ENCODE measurements around the gene SPINK9.
"Not testable (repeated sequence)": the region's sequence is repeated elsewhere in the genome, so short reads cannot be mapped to it uniquely, and the experiment has no call there.

SPINK9 gene

DNA sequence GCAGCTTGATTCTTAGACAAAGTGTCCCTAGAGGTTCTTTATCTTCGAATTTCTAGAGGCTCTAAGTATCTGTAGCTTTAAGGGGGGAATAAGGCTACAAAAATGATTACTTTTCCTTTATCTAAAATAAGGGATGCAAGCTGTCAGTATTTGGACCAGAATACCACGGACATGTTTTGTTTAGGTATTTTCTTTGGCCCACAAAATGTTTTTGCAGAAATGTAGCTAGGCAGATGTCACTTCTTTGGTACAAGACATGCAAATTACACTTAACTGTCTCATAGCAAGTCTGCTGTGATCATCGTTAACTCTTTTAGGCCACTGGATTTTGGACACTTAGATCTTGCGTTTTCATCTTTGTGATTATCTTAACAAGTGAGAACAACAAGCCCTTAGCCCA is 20.6 kb upstream of the SPINK9 start:
- no peak overlapping the region for H3K4me3 ChIP-seq (ENCODE audit: low read depth, low read length)
- no peaks in the 10 kb centered on the region for H3K4me1 ChIP-seq
- H3K36me3 ChIP-seq (ENCODE audit: control insufficient read depth, insufficient read depth, low read length) = no peaks in the 10 kb centered on the region
- no peaks in the 10 kb centered on the region for H3K27me3 ChIP-seq (ENCODE audit: control insufficient read depth, insufficient read depth, low read length)
- no peak overlapping the region for H3K27ac ChIP-seq
- no peak overlapping the region for H2AFZ ChIP-seq
- no peak overlapping the region for H3K4me2 ChIP-seq (ENCODE audit: low read length)
- no peaks in the 10 kb centered on the region for H3K9me3 ChIP-seq (ENCODE audit: control insufficient read depth, low read length)
- H3K79me2 ChIP-seq = no peaks in the 10 kb centered on the region
- TF ChIP-seq CTCF (IDR thresholded peaks at IDR 0.05) = no peak
- H3K9ac ChIP-seq = no peak overlapping the region

- not testable (repeated sequence) for H3K9ac ChIP-seq; H2AFZ ChIP-seq; H3K4me3 ChIP-seq (ENCODE audit: low read depth, low read length); H3K4me2 ChIP-seq (ENCODE audit: low read length); H3K36me3 ChIP-seq (ENCODE audit: control insufficient read depth, insufficient read depth, low read length); H3K9me3 ChIP-seq (ENCODE audit: control insufficient read depth, low read length); H3K27ac ChIP-seq; H3K27me3 ChIP-seq (ENCODE audit: control insufficient read depth, insufficient read depth, low read length); H3K79me2 ChIP-seq; H3K4me1 ChIP-seq
Measured at GRCh38 chr5:148320011-148320963, 15.1 kb upstream of the SPINK9 start.

GRCh38 chr5:148333262-148333849 is 2.0 kb upstream of the SPINK9 start:
- Histone ChIP-seq H3K4me2 (ENCODE audit: low read length) (no peak overlapping the region), H3K27ac (no peak overlapping the region), H3K9me3 (ENCODE audit: control insufficient read depth, low read length) (no peaks in the 10 kb centered on the region), H3K4me3 (ENCODE audit: low read depth, low read length) (no peak overlapping the region), H3K27me3 (ENCODE audit: control insufficient read depth, insufficient read depth, low read length) (no peaks in the 10 kb centered on the region), H3K36me3 (ENCODE audit: control insufficient read depth, insufficient read depth, low read length) (no peaks in the 10 kb centered on the region), H3K79me2 (no peaks in the 10 kb centered on the region), H2AFZ (no peak overlapping the region), H3K9ac (no peak overlapping the region), H3K4me1 (no peaks in the 10 kb centered on the region)
- TF ChIP-seq CTCF (IDR thresholded peaks at IDR 0.05) = no peak

DNA sequence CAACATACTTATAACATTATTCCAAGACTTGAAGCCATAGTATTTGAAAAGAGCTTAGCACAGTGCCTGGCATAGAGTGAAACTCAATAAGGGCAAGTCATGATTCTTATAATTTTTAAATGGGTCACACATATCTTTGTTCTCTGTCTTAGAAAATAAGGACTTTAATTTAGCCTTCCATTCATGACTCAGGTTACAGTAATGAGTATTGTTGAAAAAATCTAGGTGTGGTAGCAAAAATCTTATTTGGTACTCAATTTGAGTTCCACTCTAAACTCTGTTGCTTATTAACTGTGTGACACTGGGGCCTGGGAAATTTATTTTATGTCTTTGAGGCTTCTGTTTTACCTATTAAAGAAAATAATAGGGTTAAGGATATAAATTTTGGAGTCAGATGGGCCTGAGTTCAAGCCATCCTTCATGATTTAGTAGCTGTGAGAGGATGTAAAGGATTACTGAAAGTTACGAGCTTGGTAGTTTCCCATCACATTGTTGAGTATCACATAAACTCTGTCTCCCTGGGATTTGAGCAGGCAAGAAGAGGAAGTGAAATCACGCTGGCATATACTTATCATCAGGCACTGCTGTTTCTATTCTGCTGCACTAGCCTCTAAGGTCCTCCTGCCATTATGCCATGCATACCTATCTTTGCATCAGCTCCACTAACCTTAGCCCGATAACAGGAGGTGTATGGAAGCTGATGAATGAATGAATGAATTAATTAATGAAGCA is 1.5 kb downstream of the SPINK9 start:
- Histone ChIP-seq H3K27me3 (ENCODE audit: control insufficient read depth, insufficient read depth, low read length) (no peaks in the 10 kb centered on the region), H3K9me3 (ENCODE audit: control insufficient read depth, low read length) (no peaks in the 10 kb centered on the region), H3K4me1 (no peaks in the 10 kb centered on the region), H3K4me3 (ENCODE audit: low read depth, low read length) (no peak overlapping the region), H3K27ac (no peak overlapping the region), H3K36me3 (ENCODE audit: control insufficient read depth, insufficient read depth, low read length) (no peaks in the 10 kb centered on the region), H3K9ac (no peak overlapping the region), H2AFZ (no peak overlapping the region), H3K4me2 (ENCODE audit: low read length) (no peak overlapping the region), H3K79me2 (no peaks in the 10 kb centered on the region)
- no peak for TF ChIP-seq CTCF (IDR thresholded peaks at IDR 0.05)

- H2AFZ ChIP-seq = no peak overlapping the region
Measured at GRCh38 chr5:148342371-148343045, 7.1 kb downstream of the SPINK9 start.

More at GRCh38 chr5:148342371-148343045, 7.1 kb downstream of the SPINK9 start:
- H3K4me3 ChIP-seq (ENCODE audit: low read depth, low read length) = no peak overlapping the region
- TF ChIP-seq CTCF (IDR thresholded peaks at IDR 0.05) = no peak
- H3K9me3 ChIP-seq (ENCODE audit: control insufficient read depth, low read length) = no peaks in the 10 kb centered on the region
- H3K4me2 ChIP-seq (ENCODE audit: low read length) = no peak overlapping the region
- no peaks in the 10 kb centered on the region for H3K36me3 ChIP-seq (ENCODE audit: control insufficient read depth, insufficient read depth, low read length)
- no peaks in the 10 kb centered on the region for H3K27me3 ChIP-seq (ENCODE audit: control insufficient read depth, insufficient read depth, low read length)
- no peak overlapping the region for H3K9ac ChIP-seq
- no peaks in the 10 kb centered on the region for H3K4me1 ChIP-seq
- no peak overlapping the region for H3K27ac ChIP-seq
- no peaks in the 10 kb centered on the region for H3K79me2 ChIP-seq

Measured in parathyroid adenoma (tissue), 2 donors.